Mucosa of descending colon (tissue), 3 donors: Measurements from ENCODE around the gene BHMT2. TPM values are rescaled to one million over a fixed set of nuclear protein-coding genes. Genes with fewer than 3 reads are reported as not detected.
A peak's percentile ranks its signal among the peaks of the same experiment; 100 is the strongest.

ENCODE experiments used
- ATAC-seq: fragments of 200-7000 bp; cut with Tn5 transposase; one replicate; pipeline ENCODE4 v1.9.1; 2020; ENCODE audit warnings: mild to moderate bottlenecking, moderate library complexity
- DNase-seq, 3 donors: peaks; one replicate each; pipeline ENCODE4 v3.0.0-alpha.2; 2020
- H3K36me3 ChIP-seq: fragments of 200-600 bp; one replicate; pipeline ENCODE4 v1.8.0; 2021; ENCODE audit warnings: low read depth, mild to moderate bottlenecking
- H3K4me1 ChIP-seq: fragments of 200-600 bp; one replicate; pipeline ENCODE4 v1.8.0; 2021; ENCODE audit warnings: low read depth, mild to moderate bottlenecking
- H3K4me3 ChIP-seq: fragments of 200-600 bp; one replicate; pipeline ENCODE4 v1.8.0; 2021; ENCODE audit warnings: mild to moderate bottlenecking
- H3K9me3 ChIP-seq: fragments of 200-600 bp; one replicate; pipeline ENCODE4 v1.8.0; 2021; ENCODE audit warnings: mild to moderate bottlenecking
- intact Hi-C, 2 donors: fragments of 100-400 bp; cut with DNase I in 1 of 2; cut with micrococcal nuclease in 1 of 2; formaldehyde crosslinking; loops; one replicate each; pipeline versions ENCODE4 v1.11.0 to v1.11.1; 2022; cut with DNase I, micrococcal nuclease
- total RNA-seq, 3 donors: library from RNA; stranded (reverse); fragmentation: NEBNext Ultra II Directional in 2 of 3; extraction: Animal tissue kit (Norgen Biotek cat#: 25700) in 2 of 3; gene quantifications; one replicate each; pipeline versions ENCODE4 v1.2.1 to v1.2.4, GENCODE V29; 2021 to 2023
- TF ChIP-seq, protein P1 (sequence below): fragments of 200-600 bp; IDR thresholded peaks from one replicate; pipeline ENCODE4 v1.8.0; 2022; ENCODE audit warnings: antibody characterized with exemption, mild to moderate bottlenecking
- donor health status: DM: no; HTN: no; CAD: no; lungs with moderate emphysema.
- donor health status: DM: no; HTN: no; CAD: no.
- donor health status: DM: no; HTN: yes; CAD: no.

Gene BHMT2
- total RNA-seq, 3 donors from 2014 or later: 0.49 to 17.7 (median 0.70) TPM

DNA sequence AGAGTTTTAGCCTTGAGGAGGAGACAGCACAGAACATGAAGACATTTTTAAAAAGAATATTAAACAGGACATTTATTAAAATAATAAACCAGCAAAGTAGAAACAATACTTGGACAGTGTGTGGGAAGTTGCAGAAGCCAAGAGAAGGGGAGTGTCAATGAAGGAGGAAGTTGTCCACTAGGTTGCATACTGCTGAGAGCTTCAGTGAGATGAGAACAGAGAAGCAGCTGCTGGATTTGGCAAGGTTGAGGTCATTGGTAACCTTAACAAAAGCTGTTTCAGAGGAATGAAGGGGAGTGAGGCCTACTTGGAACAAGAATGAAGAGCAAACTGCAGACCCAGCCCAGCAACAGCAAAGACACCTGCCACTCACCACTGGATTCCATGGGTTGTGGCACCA, 53.4 kb downstream of the BHMT2 start:
- ATAC-seq (no peak), DNase-seq (no peak)
- Histone ChIP-seq H3K4me3 (no peak overlapping the region), H3K36me3 (no peaks in the 10 kb centered on the region), H3K4me1 (no peaks in the 10 kb centered on the region), H3K9me3 (no peaks in the 10 kb centered on the region)
- TF ChIP-seq, protein P1, sequence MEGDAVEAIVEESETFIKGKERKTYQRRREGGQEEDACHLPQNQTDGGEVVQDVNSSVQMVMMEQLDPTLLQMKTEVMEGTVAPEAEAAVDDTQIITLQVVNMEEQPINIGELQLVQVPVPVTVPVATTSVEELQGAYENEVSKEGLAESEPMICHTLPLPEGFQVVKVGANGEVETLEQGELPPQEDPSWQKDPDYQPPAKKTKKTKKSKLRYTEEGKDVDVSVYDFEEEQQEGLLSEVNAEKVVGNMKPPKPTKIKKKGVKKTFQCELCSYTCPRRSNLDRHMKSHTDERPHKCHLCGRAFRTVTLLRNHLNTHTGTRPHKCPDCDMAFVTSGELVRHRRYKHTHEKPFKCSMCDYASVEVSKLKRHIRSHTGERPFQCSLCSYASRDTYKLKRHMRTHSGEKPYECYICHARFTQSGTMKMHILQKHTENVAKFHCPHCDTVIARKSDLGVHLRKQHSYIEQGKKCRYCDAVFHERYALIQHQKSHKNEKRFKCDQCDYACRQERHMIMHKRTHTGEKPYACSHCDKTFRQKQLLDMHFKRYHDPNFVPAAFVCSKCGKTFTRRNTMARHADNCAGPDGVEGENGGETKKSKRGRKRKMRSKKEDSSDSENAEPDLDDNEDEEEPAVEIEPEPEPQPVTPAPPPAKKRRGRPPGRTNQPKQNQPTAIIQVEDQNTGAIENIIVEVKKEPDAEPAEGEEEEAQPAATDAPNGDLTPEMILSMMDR: no peak
- intact Hi-C loops: no loop called here

DNA sequence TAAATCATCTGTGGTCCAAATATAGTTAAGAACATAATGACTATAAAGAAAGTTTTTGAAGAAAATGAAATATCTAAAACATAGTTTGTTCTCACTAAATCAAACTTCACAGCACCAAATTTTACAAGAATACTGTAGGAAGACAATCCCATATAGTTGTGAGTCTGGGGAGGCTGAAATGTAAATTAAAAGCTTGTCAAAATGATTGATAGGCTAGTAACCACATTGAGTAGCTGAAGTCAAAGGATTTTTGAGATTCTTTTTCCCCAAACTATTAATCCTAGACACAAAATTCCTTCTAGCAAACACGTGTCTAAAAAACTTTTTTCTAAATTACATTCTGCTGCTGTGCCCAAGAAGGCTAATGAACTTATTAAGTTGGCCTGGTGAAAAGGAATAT, 55.0 kb downstream of the BHMT2 start:
- no peaks in the 10 kb centered on the region for H3K9me3 ChIP-seq
- intact Hi-C loops: no loop called here

DNA sequence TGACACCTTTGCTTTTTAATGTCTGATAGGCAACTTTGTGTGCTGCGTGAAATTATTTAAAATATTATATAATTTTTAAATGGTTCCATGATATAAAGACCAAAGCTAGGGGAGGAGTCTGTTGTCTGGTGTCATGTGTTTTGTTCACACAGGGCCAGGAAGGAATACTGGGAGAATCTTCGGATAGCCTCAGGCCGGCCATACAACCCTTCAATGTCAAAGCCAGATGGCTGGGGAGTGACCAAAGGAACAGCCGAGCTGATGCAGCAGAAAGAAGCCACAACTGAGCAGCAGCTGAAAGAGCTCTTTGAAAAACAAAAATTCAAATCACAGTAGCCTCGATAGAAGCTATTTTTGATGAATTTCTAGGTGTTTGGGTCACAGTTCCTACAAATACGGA, 61.2 kb downstream of the BHMT2 start:
- no peak for ATAC-seq
- TF ChIP-seq, protein P1: no peak
- intact Hi-C loops: loop anchor here (10.0 kb wide), 2 partner anchors 106 to 334 kb away; no protein-coding TSS in a partner anchor

More for the DNA sequence above, 55.0 kb downstream of the BHMT2 start:
- H3K4me3 ChIP-seq: no peak overlapping the region
- no peak for ATAC-seq
- TF ChIP-seq, protein P1: no peak
- DNase-seq: no peak
- no peaks in the 10 kb centered on the region for H3K36me3 ChIP-seq
- H3K4me1 ChIP-seq: no peaks in the 10 kb centered on the region

DNA sequence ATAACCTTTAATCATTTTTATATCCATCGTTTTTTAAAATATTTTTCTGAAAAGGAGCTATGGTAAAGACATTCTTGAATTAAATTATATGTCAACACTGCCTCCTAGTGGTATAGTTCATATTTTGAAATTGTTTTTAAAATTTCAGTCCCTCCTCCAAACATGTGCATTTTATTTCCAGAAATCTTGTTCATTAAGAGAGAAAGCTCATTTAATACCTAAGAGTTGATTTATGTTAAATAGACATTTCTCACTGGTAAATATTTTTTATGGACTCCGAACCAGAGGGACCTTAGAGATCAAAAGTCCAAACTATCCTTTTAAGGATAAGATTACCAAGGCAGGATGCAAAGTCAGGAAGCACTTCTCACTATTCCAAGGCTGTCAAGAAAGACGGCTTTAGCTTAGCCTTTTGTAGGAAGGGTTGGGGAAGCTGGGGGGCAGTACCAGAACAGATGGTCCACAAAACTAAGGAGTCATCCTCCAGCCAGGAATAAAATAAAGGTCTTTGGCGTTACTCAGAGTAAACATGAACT, 63.6 kb downstream of the BHMT2 start:
- no peaks in the 10 kb centered on the region for H3K9me3 ChIP-seq
- intact Hi-C loops: loop anchor here (1.0 to 10.0 kb wide), 4 partner anchors 108 to 332 kb away; no protein-coding TSS in a partner anchor
- ATAC-seq: peak; percentile 60
- no peaks in the 10 kb centered on the region for H3K36me3 ChIP-seq
- DNase-seq: no peak
- no peak overlapping the region for H3K4me3 ChIP-seq
- peaks cover 12% of the 10 kb centered on the region for H3K4me1 ChIP-seq
- TF ChIP-seq, protein P1: no peak

More for the DNA sequence above, 61.2 kb downstream of the BHMT2 start:
- H3K4me1 ChIP-seq: peaks cover 12% of the 10 kb centered on the region
- H3K4me3 ChIP-seq: no peak overlapping the region
- no peaks in the 10 kb centered on the region for H3K36me3 ChIP-seq
- no peaks in the 10 kb centered on the region for H3K9me3 ChIP-seq
- DNase-seq: no peak

DNA sequence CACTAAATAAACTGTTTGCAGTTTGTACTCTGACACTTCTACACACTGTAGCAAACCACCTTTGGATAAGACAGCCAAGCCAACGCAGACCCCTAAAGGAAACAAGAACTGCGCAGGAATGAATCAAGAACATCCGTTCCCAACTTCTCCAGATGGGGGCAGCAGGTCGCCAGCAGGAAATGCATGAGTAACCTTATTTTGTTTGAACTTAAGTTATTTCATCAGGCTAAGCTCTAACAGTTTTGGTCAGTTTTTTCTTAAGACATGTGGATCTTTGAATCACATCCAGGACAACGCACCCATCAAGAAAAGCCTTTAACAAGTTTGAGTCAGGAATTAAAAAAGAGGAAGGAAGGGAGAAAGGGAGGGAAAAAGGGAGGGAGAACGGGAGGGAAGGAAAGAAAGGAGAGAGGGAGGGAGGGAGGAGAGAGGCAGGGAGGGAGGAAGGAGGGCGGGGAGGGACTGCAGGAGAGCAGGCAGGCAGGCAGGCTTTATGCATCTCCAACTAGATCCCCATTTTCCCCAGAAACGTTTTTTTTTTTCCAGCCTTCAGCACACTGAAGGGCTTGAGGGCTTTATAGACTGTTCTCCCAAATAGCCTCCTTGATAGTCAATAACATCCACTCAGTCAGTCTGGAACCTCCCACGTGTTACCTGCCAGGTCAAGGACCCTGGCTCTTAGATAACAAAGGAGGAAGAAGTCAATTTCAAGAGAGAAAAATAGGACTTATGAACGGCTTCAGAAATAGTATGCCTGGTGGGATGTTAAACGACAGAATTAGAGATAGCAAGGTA, 64.3 kb downstream of the BHMT2 start:
- peak in 2 of 3 donors; percentile 65 to 84 for DNase-seq
- H3K4me1 ChIP-seq: peaks cover 12% of the 10 kb centered on the region
- no peaks in the 10 kb centered on the region for H3K36me3 ChIP-seq
- no peaks in the 10 kb centered on the region for H3K9me3 ChIP-seq
- TF ChIP-seq, protein P1: peak; percentile 29
- peak; percentile 86 for ATAC-seq
- no peak overlapping the region for H3K4me3 ChIP-seq
- intact Hi-C loops: loop anchor here (1.0 to 10.0 kb wide), 4 partner anchors 109 to 331 kb away; no protein-coding TSS in a partner anchor
